ENCODE measurements around the gene CACNA1C. TPM values are rescaled to one million over a fixed set of nuclear protein-coding genes. Genes with fewer than 3 reads are reported as not detected.

CACNA1C gene
- total RNA-seq, 2 donors from 2014 or later, result 0.86 to 6.3 TPM

GRCh38 chr12:2503036-2503435 lies 450.2 kb downstream of the CACNA1C start:
- Mint-ChIP-seq H3K27ac (no peak overlapping the region), H3K4me3 (no peak overlapping the region), H3K36me3 (ENCODE audit: low read depth) (no peaks in the 10 kb centered on the region), H3K9me3 (no peaks in the 10 kb centered on the region), H3K27me3 (ENCODE audit: insufficient read depth) (peaks cover 45% of the 10 kb centered on the region), H3K4me1 (peaks cover 22% of the 10 kb centered on the region)
- no peak overlapping the region for H3K27ac ChIP-seq (ENCODE audit: low read depth, low read length)
- no peak overlapping the region for H3K4me3 ChIP-seq (ENCODE audit: low read length)
- DNase-seq, result no peak
- H3K9me3 ChIP-seq (ENCODE audit: control insufficient read depth, low read length), result no peaks in the 10 kb centered on the region
- no peak overlapping the region for H3K9ac ChIP-seq (ENCODE audit: extremely low read depth, low read length, poor library complexity, severe bottlenecking)
- no peak for TF ChIP-seq CTCF (conservative IDR thresholded peaks at IDR 0.05)
- no peaks in the 10 kb centered on the region for H3K36me3 ChIP-seq (ENCODE audit: control insufficient read depth, insufficient read depth, low read length)
- 91 to 95% methylated on average over 5 of the region's 5 CpGs for whole genome bisulfite sequencing, 2 experiments (ENCODE audit: insufficient coverage in 1 of 2, insufficient read length in 1 of 2)
- no peaks in the 10 kb centered on the region for H3K4me1 ChIP-seq (ENCODE audit: control insufficient read depth, insufficient read depth, low read length)
- H3K27me3 ChIP-seq (ENCODE audit: control insufficient read depth, insufficient read depth, low read length, poor library complexity, severe bottlenecking), result no peaks in the 10 kb centered on the region

GRCh38 chr12:2503762-2504161 lies 451.0 kb downstream of the CACNA1C start:
- no peaks in the 10 kb centered on the region for H3K9me3 ChIP-seq (ENCODE audit: control insufficient read depth, low read length)
- 79 to 82% methylated on average over 5 to 7 of the region's 7 CpGs for WGBS, 2 experiments (ENCODE audit: insufficient coverage in 1 of 2, insufficient read length in 1 of 2)
- no peak overlapping the region for H3K27ac ChIP-seq (ENCODE audit: low read depth, low read length)
- H3K27me3 ChIP-seq (ENCODE audit: control insufficient read depth, insufficient read depth, low read length, poor library complexity, severe bottlenecking), result no peaks in the 10 kb centered on the region
- Mint-ChIP-seq H3K27ac (no peak overlapping the region), H3K9me3 (no peaks in the 10 kb centered on the region), H3K4me3 (no peak overlapping the region), H3K27me3 (ENCODE audit: insufficient read depth) (peaks cover 45% of the 10 kb centered on the region), H3K4me1 (peaks cover 23% of the 10 kb centered on the region), H3K36me3 (ENCODE audit: low read depth) (no peaks in the 10 kb centered on the region)
- H3K4me3 ChIP-seq (ENCODE audit: low read length), result no peak overlapping the region
- DNase-seq, result no peak
- no peaks in the 10 kb centered on the region for H3K4me1 ChIP-seq (ENCODE audit: control insufficient read depth, insufficient read depth, low read length)
- H3K9ac ChIP-seq (ENCODE audit: extremely low read depth, low read length, poor library complexity, severe bottlenecking), result no peak overlapping the region
- no peak for TF ChIP-seq CTCF (conservative IDR thresholded peaks at IDR 0.05)
- H3K36me3 ChIP-seq (ENCODE audit: control insufficient read depth, insufficient read depth, low read length), result no peaks in the 10 kb centered on the region

- WGBS, 2 experiments (ENCODE audit: insufficient coverage in 1 of 2, insufficient read length in 1 of 2), result 96 to 99% methylated on average over 13 to 15 of the region's 15 CpGs
- Histone ChIP-seq H3K27me3 (ENCODE audit: control insufficient read depth, insufficient read depth, low read length, poor library complexity, severe bottlenecking) (no peaks in the 10 kb centered on the region), H3K9ac (ENCODE audit: extremely low read depth, low read length, poor library complexity, severe bottlenecking) (no peak overlapping the region), H3K4me3 (ENCODE audit: low read length) (no peak overlapping the region), H3K36me3 (ENCODE audit: control insufficient read depth, insufficient read depth, low read length) (no peaks in the 10 kb centered on the region), H3K9me3 (ENCODE audit: control insufficient read depth, low read length) (no peaks in the 10 kb centered on the region), H3K4me1 (ENCODE audit: control insufficient read depth, insufficient read depth, low read length) (no peaks in the 10 kb centered on the region), H3K27ac (ENCODE audit: low read depth, low read length) (no peak overlapping the region)
- Mint-ChIP-seq H3K27ac (no peak overlapping the region), H3K4me1 (peaks cover 18% of the 10 kb centered on the region), H3K4me3 (no peak overlapping the region), H3K36me3 (ENCODE audit: low read depth) (no peaks in the 10 kb centered on the region), H3K9me3 (no peaks in the 10 kb centered on the region), H3K27me3 (ENCODE audit: insufficient read depth) (peaks cover 45% of the 10 kb centered on the region)
- no peak for DNase-seq
- TF ChIP-seq CTCF (conservative IDR thresholded peaks at IDR 0.05), result no peak
These were observed 451.8 kb downstream of the CACNA1C start for GRCh38 chr12:2504577-2504976.

All from endodermal cell (in vitro differentiated cells).